ENCODE results near the gene LYPD5.

LYPD5 gene

GRCh38 chr19:43747557-43748204, 54.6 kb downstream of the LYPD5 start:
- peaks cover 84% of the 10 kb centered on the region for H3K36me3 ChIP-seq (ENCODE audit: insufficient read depth, low read length)
- no peaks in the 10 kb centered on the region for H3K27me3 ChIP-seq (ENCODE audit: insufficient read depth, low read length)
- no peaks in the 10 kb centered on the region for H3F3A ChIP-seq (ENCODE audit: insufficient read depth, low read length)
- no peaks in the 10 kb centered on the region for H4K20me1 ChIP-seq (ENCODE audit: insufficient read depth, low read length)
- no peaks in the 10 kb centered on the region for H3K9me2 ChIP-seq (ENCODE audit: low read depth, low read length)
- H3K9me3 ChIP-seq (ENCODE audit: low read length), result no peaks in the 10 kb centered on the region
- peak overlapping the region; percentile 23 for H3K27ac ChIP-seq (ENCODE audit: low read depth, low read length, poor library complexity, severe bottlenecking)
- no peak overlapping the region for H2AFZ ChIP-seq (ENCODE audit: low read length)
- H3K79me2 ChIP-seq (ENCODE audit: insufficient read depth, low read length), result no peaks in the 10 kb centered on the region
- no peak overlapping the region; the same call in 1 of the 2 replicates for H3K9ac ChIP-seq (ENCODE audit: low read length)
- H3K4me1 ChIP-seq (ENCODE audit: insufficient read depth, low read length, severe bottlenecking), result peaks cover 16% of the 10 kb centered on the region
- H3K4me2 ChIP-seq (ENCODE audit: low read length), result no peak overlapping the region
- H3K4me3 ChIP-seq (ENCODE audit: low read depth, low read length, poor library complexity, severe bottlenecking), result no peak overlapping the region
- TF ChIP-seq CTCF (IDR thresholded peaks at IDR 0.05; ENCODE audit: low read length) (no peak), EZH2 (IDR thresholded peaks at IDR 0.05; ENCODE audit: borderline replicate concordance, low read length) (no peak)
